Fibroblast of the conjunctiva (primary cell): ENCODE measurements around the gene COL11A2.
A peak's percentile ranks its signal among the peaks of the same experiment; 100 is the strongest.

Source experiments
- DNase-seq: peaks from one replicate; pipeline ENCODE4 v3.0.0-alpha.2; 2010; ENCODE audit warnings: low read depth

COL11A2 gene

GRCh38 chr6:33206864-33207551 lies 14.7 kb upstream of the COL11A2 start:
- no peak for DNase-seq

DNA sequence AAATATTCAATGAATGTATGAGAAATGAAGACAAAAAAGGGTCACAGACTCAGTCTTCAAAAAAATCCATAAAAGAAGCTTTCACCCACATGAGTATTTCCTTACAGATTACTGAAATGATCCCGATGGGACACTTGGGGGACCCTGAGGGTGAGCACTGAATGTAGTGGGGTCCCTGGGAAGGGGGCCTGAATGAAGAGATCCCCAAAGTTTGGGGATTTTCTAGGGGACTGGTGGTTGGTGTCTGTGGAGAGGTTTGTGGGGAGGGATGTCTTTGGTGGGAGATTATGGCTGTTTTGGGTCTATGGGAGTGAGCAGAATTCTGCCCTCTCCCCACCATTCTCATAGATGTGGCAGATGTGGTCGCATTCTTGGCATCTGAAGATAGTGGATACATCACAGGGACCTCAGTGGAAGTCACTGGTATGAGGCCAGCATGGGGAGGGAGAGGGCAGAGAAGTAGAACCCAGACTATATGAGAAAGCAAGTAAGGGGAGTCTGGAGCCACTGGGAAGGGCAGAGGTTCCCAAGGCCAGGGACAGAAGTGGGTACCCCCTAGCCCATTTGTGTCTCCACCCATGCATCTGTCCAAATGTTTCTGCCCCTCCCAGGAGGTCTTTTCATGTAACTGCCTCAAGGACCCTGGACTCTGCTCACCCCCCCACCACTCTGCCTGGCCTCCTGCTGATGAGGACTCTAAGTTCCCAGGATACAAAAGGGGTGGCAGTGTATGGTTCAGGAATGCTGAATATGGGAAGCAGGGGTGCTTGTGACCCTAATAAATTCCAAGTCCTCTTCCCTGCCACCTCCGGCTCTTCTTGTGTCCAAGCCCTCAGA lies 14.0 kb upstream of the COL11A2 start:
- no peak for DNase-seq

GRCh38 chr6:33205191-33206026 lies 13.1 kb upstream of the COL11A2 start:
- DNase-seq, result no peak

GRCh38 chr6:33204415-33205190 lies 12.3 kb upstream of the COL11A2 start, which contains the start of gene HSD17B8:
Gene HSD17B8 (plus strand): TSS chr6:33204655. CDS start chr6:33204669, 14 bp downstream.
- DNase-seq, result peak; percentile 80

DNA sequence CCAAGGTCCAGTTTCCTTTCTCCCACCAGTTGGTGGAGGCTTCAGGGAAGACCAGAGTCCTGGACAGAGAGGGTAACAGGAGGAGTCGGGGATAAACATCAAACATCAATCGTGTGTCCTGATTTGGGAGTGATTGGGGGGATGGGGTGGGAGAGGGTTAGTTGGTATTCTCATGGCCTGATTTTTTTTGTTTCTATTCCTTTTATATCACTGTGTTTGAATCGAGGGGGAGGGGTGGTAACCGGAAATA lies 11.8 kb upstream of the COL11A2 start:
- DNase-seq, result no peak

DNA sequence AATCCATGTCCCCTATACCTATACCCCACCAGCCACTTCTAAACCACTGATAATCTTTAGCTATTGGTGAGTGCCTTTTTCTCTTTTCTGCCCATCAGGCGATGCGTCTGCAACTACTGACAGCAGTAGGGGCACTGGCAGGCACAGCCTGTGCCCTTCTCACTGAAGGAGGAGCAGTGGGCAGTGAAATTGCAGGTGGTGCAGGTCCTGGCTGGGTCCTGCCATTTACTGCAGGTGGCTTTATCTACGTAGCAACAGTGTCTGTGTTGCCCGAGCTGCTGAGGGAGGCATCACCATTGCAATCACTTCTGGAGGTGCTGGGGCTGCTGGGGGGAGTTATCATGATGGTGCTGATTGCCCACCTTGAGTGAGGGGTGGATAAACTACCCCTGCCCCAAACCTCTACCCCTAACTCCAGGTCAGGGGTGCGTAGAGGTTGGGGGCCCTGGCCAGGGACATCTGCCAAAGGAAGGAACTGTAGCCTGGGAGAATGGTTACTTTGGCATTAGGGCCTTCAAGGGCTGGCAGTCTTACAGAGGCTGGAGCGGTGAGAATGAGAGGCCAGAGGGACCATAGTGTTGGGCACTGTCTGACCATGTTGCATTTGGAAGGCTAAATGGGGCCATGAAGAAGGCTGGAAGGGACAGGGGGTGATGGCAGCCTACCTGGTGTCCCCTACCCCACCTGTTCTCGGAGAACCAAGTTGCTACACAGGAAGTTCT lies 11.3 kb upstream of the COL11A2 start:
- no peak for DNase-seq

DNA sequence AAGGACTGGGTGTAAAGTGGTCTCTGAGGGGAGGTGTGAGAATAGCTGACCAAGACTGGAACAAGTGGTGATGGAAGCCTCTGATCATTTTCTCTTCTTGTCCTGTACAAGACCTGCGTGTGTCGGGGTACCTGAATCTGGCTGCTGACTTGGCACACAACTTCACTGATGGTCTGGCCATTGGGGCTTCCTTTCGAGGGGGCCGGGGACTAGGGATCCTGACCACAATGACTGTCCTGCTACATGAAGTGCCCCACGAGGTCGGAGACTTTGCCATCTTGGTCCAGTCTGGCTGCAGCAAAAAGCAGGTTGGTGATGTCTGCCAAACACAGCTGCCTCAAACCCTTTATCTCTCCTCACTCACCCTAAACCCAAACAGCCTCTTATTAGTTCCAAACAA lies 10.5 kb upstream of the COL11A2 start:
- no peak for DNase-seq

DNA sequence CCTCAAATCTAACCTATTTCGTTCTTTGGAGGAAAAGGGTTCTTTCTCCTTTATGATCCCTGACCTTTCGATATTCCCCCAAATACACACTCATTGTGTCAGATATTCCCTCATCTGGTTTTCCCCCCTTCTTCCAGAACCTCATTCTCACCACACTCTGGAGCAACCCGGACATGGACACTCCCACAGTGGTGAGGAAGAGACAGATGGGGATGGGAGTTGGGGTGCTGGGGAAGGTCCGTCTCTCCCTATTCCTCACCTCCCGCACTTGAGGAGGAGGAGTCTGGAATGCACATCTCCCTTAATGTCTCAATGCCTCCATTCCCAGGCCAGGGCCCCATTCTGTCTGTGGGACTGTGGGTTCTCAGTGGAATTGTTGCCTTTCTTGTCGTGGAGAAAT lies 9.7 kb upstream of the COL11A2 start:
- DNase-seq, result no peak

DNA sequence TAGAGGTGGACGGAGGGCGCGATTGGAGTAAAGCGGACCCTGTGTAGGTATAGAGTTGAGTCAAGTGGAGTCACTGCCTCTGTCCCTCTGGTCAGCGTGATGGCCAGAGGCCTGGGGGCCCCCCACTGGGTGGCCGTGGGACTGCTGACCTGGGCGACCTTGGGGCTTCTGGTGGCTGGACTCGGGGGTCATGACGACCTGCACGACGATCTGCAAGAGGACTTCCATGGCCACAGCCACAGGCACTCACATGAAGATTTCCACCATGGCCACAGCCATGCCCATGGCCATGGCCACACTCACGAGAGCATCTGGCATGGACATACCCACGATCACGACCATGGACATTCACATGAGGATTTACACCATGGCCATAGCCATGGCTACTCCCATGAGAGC lies 8.9 kb upstream of the COL11A2 start:
- no peak for DNase-seq

- peak; percentile 99 for DNase-seq
Observed at GRCh38 chr6:33200219-33201146, 8.2 kb upstream of the COL11A2 start, which contains the start of the genes RXRB and SLC39A7. Gene RXRB (minus strand): TSS chr6:33200665. CDS start chr6:33200476, 189 bp downstream. Gene SLC39A7 (plus strand): TSS chr6:33200867. CDS start chr6:33201246, 379 bp downstream.

DNA sequence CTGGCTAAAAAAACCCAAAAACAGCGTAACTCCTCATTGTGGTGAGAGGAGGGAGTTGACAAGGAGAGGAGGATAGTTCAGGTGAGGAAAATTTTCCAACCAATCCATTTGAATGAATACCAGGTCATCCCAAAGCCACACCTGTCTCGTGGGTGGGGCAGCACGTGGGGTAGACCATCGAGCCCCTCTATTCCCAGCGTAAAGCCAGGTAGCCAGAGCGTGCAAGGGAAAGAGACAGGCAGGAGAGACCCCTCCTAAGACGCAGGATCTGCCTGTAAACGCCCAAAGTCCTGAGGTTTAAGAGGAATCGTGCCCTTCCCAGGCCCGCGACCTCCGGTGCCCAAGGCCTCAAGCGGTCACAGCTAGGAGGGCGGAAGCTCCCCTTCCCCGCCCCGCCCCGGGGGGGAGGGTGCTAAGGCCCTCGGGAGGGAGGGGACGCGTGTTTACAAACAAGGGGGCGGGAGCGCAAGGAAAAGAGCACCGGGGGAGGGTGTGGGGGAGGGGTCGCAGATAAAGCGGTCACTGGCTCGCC lies 7.5 kb upstream of the COL11A2 start:
- DNase-seq, result no peak

DNA sequence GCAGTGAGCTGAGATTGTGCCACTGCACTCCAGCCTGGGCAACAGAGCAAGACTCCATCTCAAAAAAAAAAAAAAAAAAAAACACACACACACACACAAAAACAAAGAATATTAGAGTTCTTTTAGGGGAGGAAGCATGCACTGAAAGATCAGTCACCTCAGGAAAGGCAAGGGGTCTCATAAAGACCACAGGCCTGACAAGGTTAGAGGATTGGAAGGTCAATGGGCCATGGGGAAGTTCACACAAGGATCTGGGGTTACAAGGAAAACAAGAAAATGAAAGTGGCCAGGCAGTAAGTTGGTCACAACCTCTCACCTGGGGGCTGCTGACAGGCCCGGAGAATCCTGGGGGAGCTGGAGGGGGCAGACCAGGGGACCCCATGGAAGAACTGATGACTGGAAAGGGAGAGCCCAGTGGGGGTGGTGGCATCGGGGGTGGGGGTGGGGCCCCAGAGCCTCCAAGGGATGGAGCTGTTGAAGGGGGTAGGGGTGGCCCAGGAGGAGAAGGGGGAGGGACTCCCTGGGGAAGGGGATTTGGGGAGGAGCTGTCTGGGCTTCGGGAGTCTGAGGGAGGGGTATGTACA lies 6.7 kb upstream of the COL11A2 start:
- DNase-seq, result no peak

DNA sequence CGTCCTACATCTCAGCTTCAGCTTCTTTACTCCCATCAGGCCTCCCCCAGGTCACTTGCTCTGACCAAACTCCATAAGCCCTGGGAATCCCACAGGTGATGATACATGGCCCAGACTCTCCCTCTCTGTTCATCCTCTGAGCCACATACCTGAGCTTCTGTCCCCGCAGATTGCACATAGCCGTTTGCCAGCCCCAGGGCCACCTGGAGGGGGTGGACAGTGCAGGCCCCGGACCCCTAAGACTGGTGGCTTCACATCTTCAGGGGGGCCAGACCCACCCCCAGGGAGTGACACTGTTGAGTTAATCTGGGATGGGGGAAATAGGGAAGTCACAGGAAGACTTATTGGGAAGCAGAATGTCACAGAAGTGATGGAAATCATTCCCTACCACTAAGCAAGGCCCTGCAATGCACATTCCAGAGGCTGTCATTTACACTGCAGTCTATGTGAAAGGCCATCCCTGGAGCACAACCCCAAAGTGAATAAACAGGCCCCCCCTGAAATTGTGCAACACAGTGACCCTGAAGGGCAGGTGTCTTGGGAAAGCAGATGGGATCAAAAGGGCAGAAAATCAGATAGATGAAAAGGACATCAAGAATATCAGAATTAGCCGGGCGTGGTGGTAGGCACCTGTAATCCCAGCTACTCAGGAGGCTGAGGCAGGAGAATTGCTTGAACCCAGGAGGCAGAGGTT lies 6.0 kb upstream of the COL11A2 start:
- no peak for DNase-seq

DNA sequence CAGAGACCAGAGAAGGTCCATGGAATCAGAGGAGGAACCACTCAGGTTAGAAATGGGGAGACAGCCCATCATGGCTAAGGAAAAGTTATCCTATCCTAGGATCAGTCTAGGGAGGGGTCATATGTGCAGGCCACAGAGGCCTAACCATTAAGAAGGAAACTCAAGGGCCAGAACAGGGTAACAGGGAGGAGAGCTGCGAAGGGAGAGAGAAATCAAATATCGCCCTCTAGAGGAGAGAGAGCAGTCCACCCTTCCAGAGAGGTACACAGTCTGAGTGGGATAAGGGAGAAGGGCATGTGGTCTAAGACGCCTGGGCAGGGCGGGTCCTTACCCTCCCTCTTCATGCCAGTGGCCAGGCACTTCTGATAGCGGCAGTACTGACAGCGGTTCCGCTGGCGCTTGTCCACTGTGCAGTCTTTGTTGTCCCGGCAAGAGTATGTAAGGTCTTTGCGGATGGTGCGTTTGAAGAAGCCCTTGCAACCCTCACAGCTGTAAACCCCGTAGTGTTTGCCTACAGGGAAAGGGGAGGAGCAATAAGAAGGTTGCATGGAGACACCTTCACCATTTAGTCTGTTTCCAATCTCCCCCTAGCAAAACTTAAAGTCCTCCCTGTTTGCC lies 5.3 kb upstream of the COL11A2 start:
- peak; percentile 54 for DNase-seq

DNA sequence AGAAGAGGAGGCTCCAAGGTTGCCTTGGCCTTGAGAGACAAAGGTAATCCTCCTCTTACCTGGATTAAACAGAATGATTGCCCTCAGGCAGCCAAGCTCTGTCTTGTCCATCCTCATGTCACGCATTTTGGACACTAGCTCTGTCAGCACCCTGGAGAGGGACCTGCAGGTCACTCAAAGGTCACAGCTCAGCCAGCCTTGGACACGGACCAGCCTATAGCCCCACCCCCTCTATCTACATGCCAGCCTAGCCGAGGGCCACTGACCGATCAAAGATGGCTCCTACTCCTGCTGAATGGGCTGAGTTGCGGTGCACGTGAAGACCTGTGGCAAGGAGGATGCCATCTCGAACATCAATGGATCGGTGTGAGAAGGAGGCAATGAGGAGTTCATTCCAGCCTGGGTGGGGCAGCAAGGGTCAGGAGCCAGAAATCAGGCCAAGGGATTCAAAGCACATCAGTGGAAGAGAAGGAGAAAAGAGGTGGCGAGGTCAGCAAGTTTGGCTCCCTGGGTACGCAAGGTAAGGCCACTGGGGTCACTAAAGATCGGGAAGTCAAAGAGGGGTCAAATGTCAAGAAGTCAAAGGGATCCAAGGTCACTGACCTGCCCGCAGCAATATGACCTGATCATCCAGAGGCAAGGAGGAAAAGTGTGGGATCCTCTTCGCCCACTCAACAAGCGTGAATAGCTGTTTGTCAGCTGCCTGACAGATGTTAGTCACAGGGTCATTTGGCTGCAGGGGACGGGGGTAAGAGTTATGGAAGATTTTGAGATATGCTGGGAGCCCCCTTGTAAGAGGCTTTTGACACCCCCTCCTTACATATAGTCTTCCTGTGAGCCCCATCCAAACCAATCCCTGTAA lies 3.3 kb upstream of the COL11A2 start:
- DNase-seq, result no peak

DNA sequence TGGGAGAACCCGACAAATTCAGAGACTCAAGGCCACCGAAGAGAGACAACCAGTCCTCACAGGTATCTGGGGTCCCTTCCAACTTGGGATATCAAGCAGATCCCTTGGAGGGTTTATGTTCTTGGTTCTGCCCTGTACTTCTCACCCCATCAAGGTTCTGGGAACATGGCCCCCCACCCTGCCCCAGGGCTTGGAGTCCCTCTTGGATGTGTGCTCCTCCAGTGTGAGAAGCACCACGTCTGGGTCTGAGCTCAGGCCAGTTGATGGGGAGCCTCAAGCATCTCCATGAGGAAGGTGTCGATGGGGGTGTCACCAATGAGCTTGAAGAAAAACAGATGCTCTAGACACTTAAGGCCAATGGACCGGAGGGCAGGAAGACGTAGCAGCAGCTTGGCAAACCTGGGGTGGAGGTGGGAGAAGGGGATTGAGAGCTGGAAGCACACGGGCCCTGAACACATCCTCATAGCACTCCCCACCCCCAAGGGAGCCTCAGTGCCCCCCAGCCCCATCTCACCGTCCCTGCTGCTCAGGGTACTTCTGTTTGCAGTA lies 2.2 kb upstream of the COL11A2 start:
- no peak for DNase-seq

GRCh38 chr6:33193619-33194018 lies 1.4 kb upstream of the COL11A2 start:
- DNase-seq, result no peak
